Measurements from ENCODE around the gene BCL7B.

GRCh38 chr7:73520673-73521635 lies 36.5 kb downstream of the BCL7B start:
- TF ChIP-seq, protein P1, sequence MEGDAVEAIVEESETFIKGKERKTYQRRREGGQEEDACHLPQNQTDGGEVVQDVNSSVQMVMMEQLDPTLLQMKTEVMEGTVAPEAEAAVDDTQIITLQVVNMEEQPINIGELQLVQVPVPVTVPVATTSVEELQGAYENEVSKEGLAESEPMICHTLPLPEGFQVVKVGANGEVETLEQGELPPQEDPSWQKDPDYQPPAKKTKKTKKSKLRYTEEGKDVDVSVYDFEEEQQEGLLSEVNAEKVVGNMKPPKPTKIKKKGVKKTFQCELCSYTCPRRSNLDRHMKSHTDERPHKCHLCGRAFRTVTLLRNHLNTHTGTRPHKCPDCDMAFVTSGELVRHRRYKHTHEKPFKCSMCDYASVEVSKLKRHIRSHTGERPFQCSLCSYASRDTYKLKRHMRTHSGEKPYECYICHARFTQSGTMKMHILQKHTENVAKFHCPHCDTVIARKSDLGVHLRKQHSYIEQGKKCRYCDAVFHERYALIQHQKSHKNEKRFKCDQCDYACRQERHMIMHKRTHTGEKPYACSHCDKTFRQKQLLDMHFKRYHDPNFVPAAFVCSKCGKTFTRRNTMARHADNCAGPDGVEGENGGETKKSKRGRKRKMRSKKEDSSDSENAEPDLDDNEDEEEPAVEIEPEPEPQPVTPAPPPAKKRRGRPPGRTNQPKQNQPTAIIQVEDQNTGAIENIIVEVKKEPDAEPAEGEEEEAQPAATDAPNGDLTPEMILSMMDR (IDR thresholded peaks at IDR 0.05): no peak
- TF ChIP-seq POLR2A (IDR thresholded peaks at IDR 0.05; ENCODE audit: low read depth): no peak
- TF ChIP-seq POLR2AphosphoS5 (IDR thresholded peaks at IDR 0.05): no peak
- no peak for TF ChIP-seq EP300 (IDR thresholded peaks at IDR 0.05)
